GM15510 (cell line): ENCODE data around the gene ZNF777.

Experiments used
- POLR2A ChIP-seq: IDR thresholded peaks from 3 replicates; pipeline ENCODE4 v1.6.1; 2011; ENCODE audit warnings: borderline replicate concordance; ENCODE audit not compliant: insufficient read length; ENCODE audit errors: extremely low read depth

Gene ZNF777

DNA sequence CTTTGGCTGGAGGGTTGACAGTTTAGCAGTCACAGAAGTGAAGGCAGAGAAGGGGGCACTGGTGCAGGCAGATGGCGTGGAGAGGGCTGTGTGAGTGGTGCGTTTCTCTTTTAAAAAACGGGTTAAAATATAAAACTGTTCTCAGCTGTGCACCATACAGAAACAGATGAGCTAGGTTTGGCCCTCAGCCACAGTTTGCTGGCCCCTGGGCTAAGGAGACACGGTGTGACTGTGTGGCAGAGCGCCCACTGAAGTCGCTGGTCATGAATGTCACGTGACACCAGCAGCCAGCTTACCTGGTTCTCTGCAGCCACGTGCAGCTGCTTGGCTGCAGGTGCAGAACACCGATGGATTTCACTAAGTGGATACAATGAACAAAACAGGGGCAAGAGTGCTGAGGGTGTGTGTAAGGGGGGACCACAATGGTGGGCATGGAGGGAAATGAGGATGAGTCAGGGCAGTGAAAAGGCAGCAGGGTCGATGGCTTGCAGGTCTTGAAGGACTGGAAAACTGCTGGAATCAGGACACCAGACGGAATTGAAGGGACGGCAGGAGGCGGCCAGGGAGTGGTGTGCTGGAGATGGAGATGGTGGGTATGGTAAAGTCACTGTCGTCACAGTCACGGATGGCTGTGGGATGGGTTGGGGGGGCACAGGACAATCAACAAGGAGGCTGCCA lies 29.4 kb upstream of the ZNF777 start:
- no peak for TF ChIP-seq POLR2A

- TF ChIP-seq POLR2A: no peak
These were observed 28.6 kb upstream of the ZNF777 start for GRCh38 chr7:149489391-149490024.

- TF ChIP-seq POLR2A: no peak
These were observed 18.7 kb upstream of the ZNF777 start for GRCh38 chr7:149479568-149479967.

DNA sequence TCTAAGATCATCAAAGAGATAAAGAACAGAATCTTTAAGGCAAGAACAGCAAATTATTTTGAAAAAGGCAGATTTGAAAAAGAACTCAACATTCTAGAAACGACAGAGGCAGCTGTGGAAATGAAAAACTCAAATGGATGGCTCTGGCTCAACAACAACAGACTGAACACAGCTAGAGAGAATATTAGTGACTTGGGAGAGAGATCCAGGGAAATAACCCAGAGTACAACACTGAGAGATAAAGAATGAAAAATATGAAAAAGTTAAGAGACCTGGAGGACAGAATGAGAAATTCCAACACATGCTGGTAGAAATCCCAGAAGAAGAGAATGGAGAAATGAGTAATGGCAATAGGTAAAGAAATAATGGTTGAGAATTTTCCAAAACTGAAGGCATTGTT lies 17.9 kb upstream of the ZNF777 start:
- no peak for TF ChIP-seq POLR2A

DNA sequence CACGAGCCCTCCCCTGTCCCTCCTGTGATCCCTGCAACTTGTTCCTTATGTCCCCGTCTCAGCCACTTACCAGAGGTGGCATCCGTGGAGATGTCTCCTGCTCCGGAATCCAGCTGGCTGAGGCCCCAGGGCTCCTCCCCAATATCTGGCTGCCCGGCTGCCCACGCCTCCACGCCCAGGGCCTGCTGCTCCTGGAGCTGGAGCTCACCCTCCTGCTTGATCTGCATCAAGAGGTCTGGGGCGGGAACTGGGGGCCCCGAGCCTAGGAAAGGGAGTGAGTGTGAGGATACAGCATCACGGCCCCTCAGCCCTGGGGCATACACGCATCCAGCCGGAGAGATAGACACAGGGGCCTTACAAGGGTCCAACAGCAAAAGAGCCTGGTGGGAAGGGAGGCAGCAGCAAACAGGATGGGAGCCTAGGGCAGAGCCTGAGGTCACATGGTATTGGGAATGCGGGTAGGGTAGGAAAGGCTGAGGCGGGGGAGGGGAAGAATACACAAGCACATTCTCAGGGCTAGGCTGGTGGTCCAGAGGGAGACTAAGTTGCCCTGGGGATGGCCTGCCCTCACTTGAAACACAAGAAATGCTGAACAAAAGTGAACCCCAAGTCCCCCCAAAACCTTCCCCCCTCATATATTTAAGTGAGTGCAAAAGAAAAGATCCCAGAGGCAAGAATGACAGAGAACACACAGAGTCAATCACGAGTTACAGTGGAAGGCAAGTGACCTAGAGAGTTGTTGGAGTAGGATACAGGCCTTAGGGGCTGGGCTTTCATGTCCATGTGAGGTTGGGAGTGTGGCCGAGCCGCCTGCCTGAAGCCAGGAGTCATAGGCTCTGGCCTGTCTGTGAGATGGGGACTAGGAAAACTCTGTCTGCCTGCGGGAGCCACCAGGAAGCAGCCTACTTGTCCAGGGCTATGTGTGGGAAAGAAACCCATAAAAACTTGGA lies 16.9 kb upstream of the ZNF777 start:
- TF ChIP-seq POLR2A: no peak

DNA sequence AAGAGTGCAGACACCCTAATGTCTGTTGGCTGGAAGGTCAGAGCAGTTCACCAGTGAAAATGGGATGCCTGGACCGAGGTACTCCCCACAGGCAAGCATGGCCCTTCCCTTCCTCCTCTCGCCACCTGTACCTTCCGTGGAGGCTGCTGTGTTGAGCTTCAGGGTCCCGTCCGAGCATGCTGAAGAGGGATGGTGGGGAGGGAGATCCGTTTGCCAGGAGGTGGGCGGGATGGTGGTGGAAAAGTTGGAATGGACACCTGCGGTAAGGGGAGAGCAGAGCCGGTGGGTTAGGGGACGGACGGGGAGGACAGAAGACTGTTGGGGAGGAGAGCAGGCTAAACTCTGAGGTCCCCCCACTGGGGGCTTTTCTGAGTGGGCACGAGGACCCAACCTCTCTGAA lies 15.9 kb upstream of the ZNF777 start:
- TF ChIP-seq POLR2A: no peak

- TF ChIP-seq POLR2A: no peak
These were observed 14.5 kb upstream of the ZNF777 start for GRCh38 chr7:149475121-149476045.

- TF ChIP-seq POLR2A: no peak
These were observed 13.7 kb upstream of the ZNF777 start for GRCh38 chr7:149474309-149475120.

DNA sequence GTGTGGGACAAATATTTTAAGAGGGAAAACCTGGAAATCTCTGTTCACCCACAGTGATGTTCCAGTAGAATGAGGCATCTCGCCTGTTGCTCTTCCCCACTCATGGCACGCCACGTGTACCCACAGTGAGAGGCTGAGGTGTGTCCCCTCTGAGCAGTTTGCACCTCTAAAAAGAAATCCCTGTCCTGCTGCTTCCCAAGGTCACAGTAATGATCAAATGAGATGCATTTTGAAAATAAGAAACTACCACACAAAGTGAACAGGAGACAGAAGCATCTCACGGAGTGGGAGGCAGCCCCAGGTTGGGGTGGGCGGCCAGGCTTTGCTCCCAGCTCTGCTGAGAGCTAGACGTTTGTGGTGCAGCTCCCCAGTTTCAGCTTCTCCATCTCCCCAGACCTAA lies 12.4 kb upstream of the ZNF777 start:
- TF ChIP-seq POLR2A: no peak

DNA sequence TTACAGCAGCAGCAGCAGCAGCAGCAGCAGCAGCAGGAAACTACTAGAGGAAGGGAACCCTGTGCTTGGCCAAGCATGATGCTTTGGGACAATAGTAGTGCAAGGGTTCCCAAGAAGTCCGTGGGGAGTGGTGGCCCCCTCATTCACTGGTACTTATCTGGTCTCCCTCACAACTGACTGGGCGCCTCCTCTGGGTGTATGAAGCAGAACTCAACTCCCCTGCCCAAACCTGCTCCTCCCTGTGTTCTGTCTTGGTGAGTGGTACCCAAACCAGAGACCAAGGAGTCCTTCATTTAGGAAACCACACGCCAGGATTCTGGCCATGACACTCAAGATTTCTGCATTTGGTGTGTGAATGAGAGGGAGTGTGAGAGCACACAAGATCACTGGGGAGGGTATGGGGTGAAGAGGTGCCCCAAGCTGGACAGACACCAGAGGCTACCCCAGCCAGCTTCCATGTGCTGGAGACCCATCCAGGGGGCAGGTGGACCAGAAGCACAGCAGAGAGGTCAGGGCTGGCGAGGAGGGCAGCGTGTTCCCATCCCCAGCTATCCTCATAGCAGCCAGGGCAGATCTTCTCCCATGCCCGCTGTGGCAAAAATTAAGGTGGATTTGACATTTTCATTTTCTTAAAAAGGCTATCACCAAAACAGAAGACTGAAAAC lies 10.6 kb upstream of the ZNF777 start:
- TF ChIP-seq POLR2A: no peak

DNA sequence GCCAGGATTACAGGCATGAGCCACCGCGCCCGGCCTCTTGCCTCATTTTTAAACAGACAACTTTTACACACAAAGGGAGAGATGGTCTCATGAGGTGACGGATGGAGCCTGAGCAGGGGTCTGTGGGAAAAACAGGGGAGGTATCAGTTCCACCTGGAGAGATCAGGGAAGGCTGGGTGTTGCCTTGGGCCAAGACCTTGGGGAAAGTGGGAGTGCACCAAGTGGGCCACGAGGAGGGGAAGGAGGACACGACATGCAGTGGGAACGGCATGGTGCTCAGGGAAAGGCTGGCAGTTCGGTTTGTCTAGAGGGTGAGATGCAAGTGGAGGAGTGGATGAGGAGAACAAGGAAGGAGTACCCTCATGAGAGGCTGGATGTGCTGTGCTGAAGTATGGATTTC lies 8.9 kb upstream of the ZNF777 start:
- TF ChIP-seq POLR2A: no peak

GRCh38 chr7:149468208-149468607 lies 7.3 kb upstream of the ZNF777 start:
- TF ChIP-seq POLR2A: no peak

DNA sequence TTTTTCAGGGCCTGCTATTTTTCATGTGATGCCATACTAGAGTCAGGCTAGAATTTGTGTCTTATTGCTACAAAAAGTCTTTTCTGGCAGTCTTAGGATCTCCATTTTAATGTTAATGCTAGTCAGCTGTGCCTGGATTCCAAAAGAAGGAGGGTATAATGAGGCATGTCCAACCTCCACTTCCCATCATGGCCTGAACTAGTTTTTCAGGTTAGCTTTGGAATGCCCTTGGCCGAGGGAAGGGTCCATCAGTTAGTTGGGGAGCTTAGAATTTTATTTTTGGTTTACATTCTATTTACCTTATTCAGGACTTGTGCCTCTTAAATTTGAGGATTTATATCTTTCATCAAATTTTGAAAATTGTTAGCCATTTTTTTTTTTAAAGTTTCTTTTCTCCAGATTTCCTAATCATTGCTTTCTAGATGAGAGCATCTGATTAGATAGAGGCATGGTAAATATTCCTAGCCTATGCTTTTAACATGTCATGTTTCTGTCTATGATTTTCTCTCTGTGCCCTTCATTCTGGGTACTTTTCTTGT lies 6.5 kb upstream of the ZNF777 start:
- TF ChIP-seq POLR2A: no peak
